GM21381 (cell line): ENCODE measurements around the gene ITPR1.

Experiments
- ATAC-seq: cut with Tn5 transposase; IDR thresholded peaks from one replicate; pipeline ENCODE4 v1.9.1; 2021; ENCODE audit warnings: mild to moderate bottlenecking, moderate library complexity; ENCODE audit not compliant: unreplicated experiment

ITPR1 gene

DNA sequence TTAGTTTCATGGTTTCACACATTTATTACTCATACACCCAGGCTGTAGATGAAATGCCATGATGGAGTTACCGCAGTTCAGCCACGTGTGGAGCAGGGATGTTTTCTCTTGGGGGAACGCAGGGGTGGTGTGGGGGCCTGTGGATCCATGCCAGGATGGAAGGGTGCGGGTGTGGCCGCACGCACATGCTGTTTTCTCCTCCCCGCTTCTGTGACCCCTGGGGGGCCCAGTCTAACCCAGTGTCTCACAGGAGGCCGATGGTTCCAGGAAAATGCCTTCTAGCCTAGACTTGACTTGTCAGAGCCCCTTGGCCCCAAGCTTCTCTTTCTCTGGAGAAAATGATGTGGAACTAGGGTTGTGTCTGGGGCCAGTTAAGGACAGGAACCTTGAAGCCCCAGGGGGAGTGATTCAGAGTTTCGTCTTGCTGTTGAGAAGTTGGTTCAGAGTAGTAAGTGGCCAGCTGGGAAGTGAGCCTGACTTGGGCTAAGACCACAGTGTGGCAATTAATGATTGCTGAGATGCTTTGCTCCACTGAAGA lies 245.7 kb downstream of the ITPR1 start:
- ATAC-seq: no peak

DNA sequence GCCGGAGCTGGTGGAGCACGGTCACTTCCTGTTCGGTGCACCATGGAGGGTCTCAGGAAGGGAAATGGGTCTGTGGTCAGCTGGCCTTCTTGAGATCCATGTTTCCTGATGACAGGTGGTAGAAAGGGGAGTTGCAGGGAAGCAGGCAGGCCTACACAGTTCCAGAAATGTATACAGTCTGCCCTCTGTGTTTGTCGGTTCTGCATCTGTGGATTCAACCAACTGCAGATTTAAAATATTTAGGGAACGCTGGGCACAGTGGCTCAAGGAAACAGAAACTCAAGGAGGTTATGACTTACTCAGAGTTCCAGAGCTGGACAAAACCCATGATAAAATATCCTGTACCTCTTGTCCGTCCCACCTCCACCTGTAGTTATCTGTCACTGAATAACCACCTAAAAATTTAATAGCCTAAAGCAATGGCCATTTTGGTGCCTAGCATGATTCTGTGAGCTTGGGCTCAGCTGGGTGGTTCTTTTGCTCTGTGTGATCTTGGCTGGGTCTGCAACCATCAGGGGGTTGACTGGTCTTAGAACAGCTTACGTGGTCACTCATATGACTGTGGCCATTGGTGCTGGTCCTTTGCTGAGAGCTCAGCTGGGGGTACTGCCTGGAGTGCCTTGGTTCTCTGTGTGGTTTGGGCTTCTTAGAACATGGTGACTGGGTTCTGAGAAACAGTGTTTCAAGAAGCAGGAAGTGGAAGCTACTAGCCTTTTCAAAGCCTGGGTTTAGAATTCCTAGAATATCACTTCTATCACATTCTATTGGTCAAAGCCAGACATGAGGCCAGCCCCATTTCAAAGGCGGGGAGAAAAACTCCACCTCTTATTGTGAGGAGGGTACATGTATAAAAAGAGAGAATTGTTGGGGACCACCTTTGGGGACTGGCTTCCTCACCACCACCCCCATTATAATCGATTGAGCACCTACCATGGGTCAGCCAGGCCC lies 246.4 kb downstream of the ITPR1 start:
- ATAC-seq: no peak

DNA sequence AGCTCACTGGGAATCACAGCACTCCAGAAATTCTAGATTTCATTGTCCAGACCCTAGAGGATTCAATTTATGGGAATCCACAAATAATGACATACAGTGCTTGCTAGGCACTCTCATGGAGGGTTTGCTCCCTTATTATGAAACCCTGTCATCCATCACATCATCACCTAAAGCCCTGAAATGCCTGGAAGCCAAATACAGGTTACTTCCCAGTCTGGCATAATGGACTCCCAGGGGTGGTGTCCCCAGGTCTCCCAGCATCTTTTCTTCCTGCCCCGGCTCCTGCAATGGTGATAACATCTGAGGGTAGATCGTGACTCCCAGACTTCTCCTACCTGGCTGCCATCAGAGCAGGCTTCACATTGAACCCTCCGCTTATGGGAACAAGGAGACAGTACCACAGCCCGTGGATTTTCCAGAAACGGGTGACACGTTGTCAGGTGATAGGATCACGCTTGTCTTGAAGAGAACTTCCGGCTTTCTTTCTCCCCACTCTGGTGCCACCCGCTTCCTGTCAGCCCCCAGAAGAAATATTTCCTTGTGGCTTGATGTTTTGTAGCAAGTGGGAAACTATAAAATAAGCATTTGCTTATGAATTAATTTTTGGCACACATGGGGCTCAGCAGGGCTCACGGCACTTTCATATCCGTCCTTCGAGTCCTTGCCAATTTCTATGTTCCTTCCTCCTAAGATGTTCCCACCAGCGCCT lies 247.4 kb downstream of the ITPR1 start:
- ATAC-seq: no peak

DNA sequence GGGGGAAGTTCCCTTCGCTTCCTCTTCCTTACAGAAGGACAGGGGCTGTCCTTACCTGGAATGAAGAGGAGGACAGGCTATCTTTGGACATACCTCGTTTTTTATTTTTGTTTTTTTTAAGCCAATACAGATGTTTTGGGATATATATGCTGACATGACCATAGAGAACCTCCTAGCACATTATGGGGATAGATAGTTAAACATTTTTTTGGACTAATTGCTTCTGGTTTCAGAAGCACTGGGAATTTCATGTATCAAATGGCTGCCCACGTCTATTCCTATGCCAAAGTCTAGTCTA lies 247.9 kb downstream of the ITPR1 start:
- ATAC-seq: no peak

DNA sequence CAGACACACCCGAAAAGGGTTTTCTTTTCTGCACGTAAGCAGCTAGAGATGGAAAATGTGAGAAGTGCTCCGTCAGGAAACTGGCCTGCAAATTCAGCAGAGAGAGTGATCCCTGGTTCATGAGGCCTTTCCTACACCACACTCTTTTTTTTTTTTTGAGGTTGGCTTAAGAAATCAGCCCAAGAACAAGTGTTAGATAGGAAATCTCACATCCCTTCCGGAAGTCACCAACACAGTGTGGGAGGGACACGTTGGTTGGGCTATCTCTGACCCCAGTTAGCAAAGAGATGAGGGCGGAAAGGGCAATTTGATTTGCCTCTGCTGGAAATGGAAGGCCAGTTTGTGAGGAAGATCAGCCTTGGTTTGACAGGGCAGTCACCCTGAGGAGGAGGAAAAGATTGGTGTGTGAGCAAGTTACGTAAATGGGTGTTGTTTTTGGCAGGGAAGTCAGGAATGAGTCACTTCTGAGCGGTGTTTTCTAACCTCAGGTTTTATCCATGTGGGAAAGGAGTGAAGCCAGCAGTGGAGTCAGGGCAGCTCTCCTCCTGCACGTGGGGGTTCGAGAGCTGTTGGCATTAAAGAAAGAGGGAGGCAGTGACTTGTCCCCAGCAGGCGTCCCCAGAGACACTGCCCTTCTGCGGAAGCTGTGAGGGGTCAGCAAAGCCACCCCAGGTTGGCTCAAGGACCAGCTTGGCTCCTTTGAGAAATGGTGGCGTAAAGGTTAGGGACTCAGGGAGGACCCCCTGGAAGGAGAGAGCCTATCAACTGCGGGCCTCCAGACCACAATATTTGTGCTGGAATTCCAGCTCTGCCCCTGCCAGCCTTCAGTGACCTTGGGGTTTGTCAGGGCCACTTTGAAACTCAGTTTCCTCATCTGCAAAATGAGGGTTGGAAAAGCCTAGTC lies 248.5 kb downstream of the ITPR1 start:
- ATAC-seq: no peak

DNA sequence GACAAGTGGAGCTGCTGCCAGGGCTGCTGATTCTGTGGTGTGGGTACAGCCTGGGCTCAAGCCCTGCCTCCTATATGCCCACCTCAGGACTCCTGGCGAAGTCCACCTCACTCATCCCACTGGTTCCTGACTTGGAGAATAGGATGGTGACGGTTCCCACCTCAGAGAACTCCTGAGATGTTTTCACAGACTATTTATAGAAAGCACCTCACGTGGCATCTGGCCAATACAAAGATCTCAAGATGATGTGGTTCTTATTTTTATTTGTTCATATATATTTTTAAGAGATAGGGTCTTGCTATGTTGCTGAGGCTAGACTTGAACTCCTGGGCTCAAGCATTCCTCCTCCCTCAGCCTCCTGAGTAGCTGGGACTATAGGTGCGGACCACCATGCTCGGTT lies 249.2 kb downstream of the ITPR1 start:
- no peak for ATAC-seq

DNA sequence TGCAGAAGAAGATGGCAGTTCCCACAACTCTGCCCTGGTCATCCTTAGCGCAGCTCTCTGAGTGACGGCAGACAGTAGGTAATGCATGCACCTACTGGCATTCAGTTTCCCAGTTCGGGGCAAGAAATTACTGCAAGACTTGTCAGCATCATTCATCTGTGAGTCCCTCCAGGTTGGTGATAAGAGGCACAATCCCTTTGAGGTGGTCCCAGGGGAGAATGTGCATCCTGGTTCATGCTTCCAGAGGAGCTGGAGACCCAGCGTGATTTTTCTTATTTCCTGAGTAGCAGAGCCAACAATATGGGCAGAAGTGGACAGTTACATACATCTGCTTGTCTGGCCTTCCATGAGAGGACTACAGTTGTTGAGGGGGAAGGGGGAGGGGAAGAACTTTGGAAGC lies 250.2 kb downstream of the ITPR1 start:
- no peak for ATAC-seq

DNA sequence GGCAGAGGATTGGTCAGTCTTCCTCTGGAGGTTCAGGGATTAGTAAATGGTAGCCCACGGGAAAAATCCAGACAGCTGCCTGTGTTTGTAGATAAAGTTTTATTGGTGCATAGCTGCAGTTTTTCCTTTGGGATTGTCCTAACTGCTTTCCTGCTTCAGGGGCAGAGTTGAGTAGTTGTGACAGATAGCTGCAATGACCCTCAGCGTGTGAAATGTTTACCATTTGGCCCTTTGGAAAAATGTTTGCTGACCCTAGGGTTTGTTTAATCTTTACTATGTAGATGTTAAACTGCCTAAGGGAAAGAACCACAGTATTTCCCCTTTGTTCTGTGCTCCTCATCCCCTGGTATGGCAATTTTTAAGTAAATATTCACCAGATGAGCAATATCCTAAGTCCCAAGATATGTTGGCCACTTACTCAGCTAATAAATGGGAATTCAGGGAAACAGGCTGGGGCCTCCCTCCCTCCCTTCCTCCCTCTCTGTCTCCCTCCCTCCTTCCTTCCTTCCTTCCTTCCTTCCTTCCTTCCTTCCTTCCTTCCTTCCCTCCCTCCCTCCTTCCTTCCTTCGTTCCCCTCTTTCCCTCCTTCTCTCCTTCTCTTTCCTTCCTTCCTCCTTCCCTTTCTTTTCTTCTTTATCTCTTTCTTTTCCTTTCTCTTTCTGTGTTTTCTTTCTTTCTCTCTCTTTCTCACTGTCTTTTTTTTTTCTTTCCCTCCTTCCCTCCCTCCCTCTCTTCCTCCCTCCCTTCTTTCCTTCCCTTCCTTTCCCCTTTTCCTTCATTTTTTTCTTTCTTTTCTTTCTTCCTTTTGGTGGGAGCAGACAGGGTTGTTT lies 251.5 kb downstream of the ITPR1 start:
- ATAC-seq: no peak

DNA sequence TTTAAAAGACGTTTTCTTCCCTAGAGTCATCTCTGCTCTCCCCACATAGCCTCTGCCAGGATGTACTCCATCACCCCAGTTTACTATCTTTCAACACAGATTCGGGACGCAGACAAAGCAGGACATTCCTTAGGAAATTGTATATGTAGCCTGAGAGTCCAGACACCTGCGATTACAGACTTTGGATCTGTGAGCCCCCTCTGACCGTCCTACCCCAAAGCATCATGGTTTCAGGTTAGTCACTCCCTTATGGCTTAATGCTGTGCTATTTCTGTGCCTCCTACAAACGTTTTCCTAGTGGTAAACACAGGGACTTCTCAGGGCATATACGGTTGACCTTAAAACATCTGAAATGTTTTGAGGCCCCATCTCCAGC lies 252.1 kb downstream of the ITPR1 start:
- ATAC-seq: no peak

DNA sequence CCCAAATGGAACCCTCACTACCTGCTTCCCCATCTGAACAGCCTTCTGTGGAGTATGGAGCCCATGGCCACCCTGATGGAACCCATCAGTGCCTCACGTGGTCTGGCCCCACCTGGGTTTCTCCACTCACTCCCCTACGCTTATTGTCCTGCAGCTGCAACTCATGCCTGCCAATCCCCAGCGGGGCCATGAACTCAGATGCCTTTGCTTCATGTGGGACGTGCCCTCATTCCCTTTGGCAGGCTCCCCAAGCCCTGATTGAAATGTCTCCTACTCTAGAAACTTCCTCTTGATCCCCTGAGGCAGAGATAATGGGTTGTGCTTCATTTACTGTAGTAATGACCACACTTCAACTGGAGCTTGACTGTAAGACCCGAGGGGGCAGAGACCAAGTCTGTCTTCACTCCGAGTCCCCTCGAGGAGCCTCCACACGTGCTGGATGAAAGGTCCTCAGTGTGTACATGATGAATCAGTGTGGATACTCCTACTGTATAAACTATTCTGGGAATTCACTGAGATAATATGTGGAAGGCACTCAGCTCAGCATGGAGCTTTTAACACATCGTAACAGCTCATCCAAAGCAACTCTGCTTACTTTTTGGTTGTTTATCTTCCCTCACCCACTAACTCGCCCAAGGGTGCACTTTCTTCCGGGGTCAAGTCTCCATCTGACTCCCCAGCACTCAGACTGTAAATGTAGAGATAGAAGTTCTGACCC lies 253.3 kb downstream of the ITPR1 start:
- ATAC-seq: no peak

DNA sequence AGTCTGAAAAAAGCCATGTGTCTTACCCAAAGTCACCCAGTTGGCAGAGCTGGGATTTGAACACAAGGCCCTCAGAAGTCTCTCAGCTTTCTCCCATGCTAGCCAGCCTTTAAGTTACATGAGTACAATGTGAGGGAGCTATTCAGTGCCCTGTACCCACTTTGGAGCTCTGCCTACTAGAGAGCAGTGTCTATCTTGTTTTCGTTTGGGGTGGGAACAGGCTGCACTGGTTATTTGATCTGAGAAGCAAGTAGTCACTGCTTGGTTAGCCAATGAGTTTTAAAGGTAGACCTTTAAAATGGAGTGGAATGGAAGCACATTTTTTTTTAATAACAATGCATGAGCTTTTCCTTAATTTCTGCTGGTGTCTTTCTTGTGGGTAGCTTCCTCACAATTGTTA lies 255.0 kb downstream of the ITPR1 start:
- ATAC-seq: no peak

DNA sequence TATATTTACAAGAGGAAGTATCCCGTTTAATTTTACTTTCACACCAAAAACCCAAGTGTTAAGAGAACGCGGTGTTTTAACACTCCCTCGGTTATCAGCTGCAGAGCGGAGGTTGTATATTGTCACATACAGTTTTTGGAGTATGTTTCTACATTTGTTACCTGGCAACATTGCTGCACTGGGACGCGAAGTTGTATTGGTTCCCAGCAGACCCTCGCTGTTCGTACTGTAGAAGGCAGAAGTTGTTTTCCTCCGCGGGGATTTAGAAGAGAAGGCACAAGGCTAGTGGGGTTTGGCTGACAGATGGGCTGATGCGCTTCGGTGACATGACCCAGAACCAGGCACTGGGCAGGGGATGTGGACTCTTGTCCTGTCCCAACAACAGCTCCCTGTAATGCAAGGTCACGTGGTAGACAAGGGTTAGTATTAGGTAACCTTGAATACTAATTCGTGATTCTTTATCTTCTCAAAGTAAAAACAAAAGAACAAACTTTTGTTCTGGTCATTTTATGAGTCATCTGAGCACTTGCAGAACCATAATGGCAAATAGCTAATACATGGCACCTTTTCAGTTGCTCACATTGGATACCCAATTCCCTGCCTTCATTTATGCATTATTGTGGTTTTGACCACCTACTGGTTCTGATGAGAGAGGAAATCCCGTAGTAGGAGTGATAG lies 255.7 kb downstream of the ITPR1 start:
- no peak for ATAC-seq

DNA sequence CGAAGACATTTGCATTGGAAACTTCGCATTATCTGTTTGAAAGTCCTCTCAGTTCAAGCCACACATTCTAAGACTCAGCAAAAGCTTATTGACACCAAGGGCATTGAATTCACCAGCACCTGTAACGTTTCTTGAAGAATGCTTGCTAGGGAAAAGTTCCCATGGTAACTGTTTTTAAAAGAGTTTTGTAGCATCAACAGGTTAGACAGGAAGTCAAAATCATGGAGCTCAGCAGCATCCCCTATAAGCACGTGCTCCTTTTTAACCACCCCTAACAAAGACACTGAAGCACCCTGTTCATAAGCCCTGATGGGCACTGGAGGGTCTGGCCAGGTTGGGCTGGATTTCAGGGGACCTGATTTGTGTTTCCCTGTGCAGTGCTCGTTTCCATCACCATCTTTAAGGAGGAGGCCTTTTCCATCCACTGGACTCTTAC lies 256.4 kb downstream of the ITPR1 start:
- no peak for ATAC-seq

DNA sequence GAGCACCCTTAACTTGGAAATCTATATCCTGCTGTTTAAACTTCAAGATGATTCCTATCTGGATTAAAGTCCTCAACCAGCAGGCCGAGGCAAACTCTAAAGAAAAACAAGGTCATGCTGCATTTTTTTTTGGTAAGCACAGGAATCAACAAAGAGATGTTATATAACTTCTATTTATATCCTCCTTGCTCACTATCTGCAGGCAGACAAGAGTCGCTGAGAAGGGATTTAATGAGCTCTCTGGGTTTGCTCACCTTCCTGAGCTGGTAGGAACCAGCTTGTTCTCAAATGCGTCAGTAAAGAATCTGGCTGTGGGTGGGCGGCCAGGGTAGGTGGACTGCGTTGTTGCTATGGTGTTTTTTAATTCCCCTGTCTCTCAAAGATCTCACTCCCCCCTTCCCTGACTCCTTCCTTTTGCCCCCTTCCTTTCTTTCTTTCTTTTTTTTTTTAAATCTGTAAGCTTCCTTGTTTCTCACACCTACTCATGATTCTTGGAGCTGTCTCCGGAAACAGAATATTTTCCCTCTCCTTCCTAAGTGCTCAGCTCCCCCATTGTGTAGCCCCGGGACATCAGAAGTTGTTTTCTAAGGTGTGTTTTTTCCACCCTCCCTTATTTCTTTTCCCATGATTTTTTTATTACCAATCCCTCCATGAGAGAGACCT lies 257.3 kb downstream of the ITPR1 start:
- no peak for ATAC-seq

DNA sequence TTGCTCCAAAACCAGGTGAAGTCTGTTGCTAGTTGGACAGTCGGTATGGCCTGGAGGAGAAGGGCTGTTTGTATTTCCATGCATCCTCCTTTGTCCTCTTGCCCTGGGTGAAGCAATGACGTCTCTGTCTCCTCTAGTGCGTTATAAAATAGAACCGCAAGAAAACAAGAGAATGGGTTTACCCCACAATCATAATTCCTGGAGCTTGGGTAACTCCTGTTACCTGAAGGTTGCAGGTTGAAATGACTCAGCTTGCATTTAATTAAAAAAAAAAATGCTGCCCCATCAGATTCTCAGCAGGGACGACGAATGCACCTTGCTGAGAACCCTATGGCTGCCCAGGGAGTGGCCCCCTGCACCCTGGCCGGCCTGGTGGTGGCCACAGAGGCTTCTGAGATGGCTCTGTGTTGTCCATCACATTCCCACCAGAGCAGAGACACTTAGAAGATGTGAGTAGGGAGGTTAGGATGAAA lies 257.9 kb downstream of the ITPR1 start:
- no peak for ATAC-seq

DNA sequence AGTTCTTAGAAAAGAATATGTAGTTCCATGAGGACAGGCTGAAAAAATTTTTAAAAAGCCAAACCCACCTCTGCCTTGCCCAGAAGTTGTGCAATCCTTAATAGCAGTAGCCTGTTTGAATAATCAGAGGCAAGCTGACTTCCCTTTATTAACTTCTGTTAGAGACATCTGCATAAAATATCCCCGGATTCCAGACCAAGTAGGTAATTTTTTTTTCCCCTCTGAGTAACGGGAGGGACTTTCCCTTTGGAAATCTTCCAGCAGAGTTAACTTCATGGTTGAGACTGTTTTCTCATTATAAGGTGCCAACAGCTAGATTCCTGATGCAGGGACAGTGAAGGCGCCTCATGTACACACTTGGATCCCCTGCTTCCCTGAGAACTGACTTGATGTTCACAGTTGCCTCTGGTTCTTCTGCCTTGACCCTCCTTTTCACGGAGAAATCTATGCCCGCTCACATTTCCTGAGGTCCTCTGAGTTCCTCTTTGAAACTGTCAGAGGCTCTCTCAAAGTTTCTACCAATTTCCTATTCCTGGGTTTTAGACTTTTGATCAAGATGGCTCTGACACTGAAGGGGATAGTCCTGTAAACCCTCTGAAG lies 258.5 kb downstream of the ITPR1 start:
- no peak for ATAC-seq

DNA sequence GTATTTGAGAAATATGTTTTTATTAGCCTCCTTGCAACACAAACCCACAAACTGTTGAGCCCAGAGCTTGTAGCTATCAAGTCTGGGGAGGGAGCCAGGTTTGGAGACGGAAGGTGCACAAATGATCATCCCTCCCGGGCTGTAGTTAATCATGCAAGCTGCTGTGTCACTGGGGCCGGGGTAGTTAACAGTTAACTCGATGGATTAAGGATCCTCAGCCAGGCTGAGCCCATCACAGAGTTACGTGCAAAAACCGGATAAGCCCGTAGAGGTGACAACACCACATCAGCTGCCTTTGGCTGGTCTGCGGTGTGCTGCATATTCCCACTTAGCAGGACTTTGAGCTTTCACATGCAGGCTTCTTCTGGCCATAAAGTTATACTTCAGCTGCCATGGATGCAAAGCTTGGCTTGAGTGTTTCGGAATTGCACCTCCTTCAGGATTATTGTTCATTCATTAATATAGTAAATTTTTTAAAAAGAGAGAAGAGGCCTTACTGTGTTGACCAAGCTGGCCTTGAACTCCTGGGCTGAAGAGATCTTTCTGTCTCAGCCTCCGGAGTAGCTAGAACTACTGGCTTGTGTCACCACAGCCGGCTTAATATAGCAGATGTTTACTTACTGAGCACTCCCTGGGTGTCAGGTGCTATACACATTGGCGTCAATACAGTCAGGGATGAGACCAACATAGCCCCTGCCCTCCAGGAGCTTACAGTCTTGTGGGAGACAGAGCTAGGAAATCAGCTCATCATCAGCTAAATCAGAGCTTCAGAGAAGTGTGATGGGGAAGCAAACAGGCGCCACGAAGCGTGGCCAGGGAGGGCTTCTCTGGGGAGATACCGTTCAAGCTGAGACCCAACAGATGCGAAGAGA lies 259.3 kb downstream of the ITPR1 start:
- peak; percentile 34 for ATAC-seq
